Ovary (tissue), 3 donors: ENCODE data around the gene TBL1Y.

Experiments
- EP300 ChIP-seq: sonication (generic); formaldehyde crosslinking; IDR thresholded peaks from one replicate; pipeline ENCODE4 v1.6.1; 2017; ENCODE audit warnings: antibody characterized with exemption
- POLR2A ChIP-seq: fragments of 450-650 bp; IDR thresholded peaks from one replicate; pipeline ENCODE4 v1.6.1; 2017; ENCODE audit warnings: antibody characterized with exemption, mild to moderate bottlenecking, moderate library complexity
- TF ChIP-seq, protein P1 (sequence below), 3 donors: fragments of 450-650 bp in 2 of 3; fragments of 200-600 bp in 1 of 3; IDR thresholded peaks; one replicate each; pipeline versions ENCODE4 v1.5.1 to v1.8.0; 2016 to 2022; ENCODE audit warnings: antibody characterized with exemption in 3 of 3, mild to moderate bottlenecking in 1 of 3
- donor health status: DM: no; HTN: no; CAD: no.

DNA sequence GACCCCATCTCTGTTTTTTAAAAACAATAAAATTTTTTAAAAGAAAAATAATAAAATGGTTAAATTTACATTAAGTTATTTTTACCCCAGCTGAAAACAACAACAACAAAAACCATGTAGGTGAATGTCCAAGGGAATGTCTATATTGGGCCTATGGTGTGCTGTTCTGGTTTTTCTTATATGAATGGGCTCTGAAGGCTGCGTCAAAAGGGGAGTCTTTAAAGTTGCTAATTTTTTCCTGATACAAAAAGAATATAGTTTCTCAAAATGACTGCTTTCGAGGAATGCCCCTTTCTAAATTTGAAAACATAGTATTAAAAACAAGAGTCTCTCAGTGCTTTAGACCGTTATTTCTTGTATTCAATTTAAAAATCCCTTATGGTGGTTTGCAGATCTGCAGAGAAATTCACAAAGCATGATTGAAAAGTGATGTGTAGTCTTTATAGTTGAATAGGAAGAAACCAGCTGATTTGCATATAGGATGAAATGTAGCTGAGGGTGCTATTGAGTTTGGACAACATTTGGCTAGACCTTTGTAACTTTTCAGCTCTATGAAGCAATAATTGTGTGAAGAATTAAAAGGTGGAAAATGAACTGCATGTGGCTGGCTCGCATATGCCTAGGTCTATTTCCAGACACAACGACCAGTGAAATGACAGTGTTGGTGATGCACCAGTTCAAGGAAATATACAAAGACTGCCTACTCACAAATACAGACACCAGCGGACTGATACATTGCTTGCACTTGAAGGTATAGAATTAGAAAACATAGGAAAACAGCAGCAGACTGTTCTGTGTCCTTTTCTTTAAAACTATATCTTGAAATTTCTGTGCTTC, 107.0 kb downstream of the TBL1Y start:
- TF ChIP-seq, protein P1, sequence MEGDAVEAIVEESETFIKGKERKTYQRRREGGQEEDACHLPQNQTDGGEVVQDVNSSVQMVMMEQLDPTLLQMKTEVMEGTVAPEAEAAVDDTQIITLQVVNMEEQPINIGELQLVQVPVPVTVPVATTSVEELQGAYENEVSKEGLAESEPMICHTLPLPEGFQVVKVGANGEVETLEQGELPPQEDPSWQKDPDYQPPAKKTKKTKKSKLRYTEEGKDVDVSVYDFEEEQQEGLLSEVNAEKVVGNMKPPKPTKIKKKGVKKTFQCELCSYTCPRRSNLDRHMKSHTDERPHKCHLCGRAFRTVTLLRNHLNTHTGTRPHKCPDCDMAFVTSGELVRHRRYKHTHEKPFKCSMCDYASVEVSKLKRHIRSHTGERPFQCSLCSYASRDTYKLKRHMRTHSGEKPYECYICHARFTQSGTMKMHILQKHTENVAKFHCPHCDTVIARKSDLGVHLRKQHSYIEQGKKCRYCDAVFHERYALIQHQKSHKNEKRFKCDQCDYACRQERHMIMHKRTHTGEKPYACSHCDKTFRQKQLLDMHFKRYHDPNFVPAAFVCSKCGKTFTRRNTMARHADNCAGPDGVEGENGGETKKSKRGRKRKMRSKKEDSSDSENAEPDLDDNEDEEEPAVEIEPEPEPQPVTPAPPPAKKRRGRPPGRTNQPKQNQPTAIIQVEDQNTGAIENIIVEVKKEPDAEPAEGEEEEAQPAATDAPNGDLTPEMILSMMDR (IDR thresholded peaks at IDR 0.05), result no peak
- TF ChIP-seq POLR2A (no peak), EP300 (no peak)
